ENCODE results near the gene GANAB.

Gene GANAB

GRCh38 chr11:62671608-62672389, 25.4 kb upstream of the GANAB start, which contains the start of the genes LBHD1 and UQCC3:
Gene LBHD1 (minus strand): TSS chr11:62672267. CDS start chr11:62670031, 2,236 bp downstream.
Gene UQCC3 (plus strand): TSS chr11:62671673. CDS start chr11:62671746, 73 bp downstream.
- Histone ChIP-seq H3K36me3 (peaks cover 51 to 67% (median 54%) of the 10 kb centered on the region in 11 experiments), H4K20me1 (peaks cover 0 to 59% (median 20%) of the 10 kb centered on the region in 11 experiments; a peak in 18 of 22 replicates), H3K4me1 (peaks cover 52 to 76% (median 69%) of the 10 kb centered on the region in 10 experiments), H3K4me2 (peak within 1 kb of the TSS; percentile 85 to 100 (median 93)), H3K27me3 (no peaks in the 10 kb centered on the region), H3K4me3 (peak within 1 kb of the TSS; percentile 63 to 89 (median 84)), H3K27ac (peak within 1 kb of the TSS; percentile 72 to 95 (median 89)), H3K9me3 (replicated peaks in 1 of 11) (no peaks in the 10 kb centered on the region), H3K9ac (peak within 1 kb of the TSS; percentile 85 to 96 (median 91))
- TF ChIP-seq Cebpa-rat (IDR thresholded peaks at IDR 0.05) = no peak

GRCh38 chr11:62671236-62671607, 24.8 kb upstream of the GANAB start:
- Histone ChIP-seq H3K9ac (peak overlapping the region; percentile 85 to 96 (median 91)), H3K9me3 (replicated peaks in 1 of 11) (no peaks in the 10 kb centered on the region), H3K4me3 (peak overlapping the region; percentile 63 to 89 (median 84)), H3K36me3 (peaks cover 49 to 67% (median 53%) of the 10 kb centered on the region in 11 experiments), H3K4me2 (peak overlapping the region; percentile 85 to 100 (median 93)), H3K4me1 (peaks cover 56 to 76% (median 69%) of the 10 kb centered on the region in 10 experiments), H3K27ac (peak overlapping the region; percentile 72 to 95 (median 89)), H3K27me3 (no peaks in the 10 kb centered on the region), H4K20me1 (peaks cover 0 to 59% (median 20%) of the 10 kb centered on the region in 11 experiments; a peak in 19 of 22 replicates)
- TF ChIP-seq Cebpa-rat (IDR thresholded peaks at IDR 0.05) = no peak

- no peaks in the 10 kb centered on the region for H3K9me3 ChIP-seq (replicated peaks in 1 of 11)
- peaks cover 33 to 55% (median 39%) of the 10 kb centered on the region in 11 experiments for H3K36me3 ChIP-seq
- H3K27me3 ChIP-seq = no peaks in the 10 kb centered on the region
- TF ChIP-seq Cebpa-rat (IDR thresholded peaks at IDR 0.05) = no peak
- peaks cover 60 to 75% (median 69%) of the 10 kb centered on the region in 10 experiments for H3K4me1 ChIP-seq
- H3K27ac ChIP-seq = peak overlapping the region in 8 of 11 experiments; percentile 72 to 95 (median 90); a peak in 8 of 22 replicates
- peak overlapping the region; percentile 19 to 96 (median 88); a peak in 18 of 22 replicates for H3K9ac ChIP-seq
- peak overlapping the region in 4 of 10 experiments; percentile 76 to 88 (median 80); a peak in 3 of 20 replicates for H3K4me3 ChIP-seq
- peak overlapping the region; percentile 85 to 100 (median 93) for H3K4me2 ChIP-seq
- H4K20me1 ChIP-seq = peaks cover 0 to 56% (median 25%) of the 10 kb centered on the region in 11 experiments; a peak in 19 of 22 replicates
These were observed 23.2 kb upstream of the GANAB start for GRCh38 chr11:62669420-62670161.

GRCh38 chr11:62667460-62667859, 21.0 kb upstream of the GANAB start:
- Histone ChIP-seq H3K9me3 (replicated peaks in 1 of 11) (no peaks in the 10 kb centered on the region), H4K20me1 (peaks cover 0 to 57% (median 27%) of the 10 kb centered on the region in 11 experiments; a peak in 19 of 22 replicates), H3K4me2 (peak overlapping the region; percentile 96 to 100 (median 98)), H3K27ac (peak overlapping the region in 8 of 11 experiments; percentile 20 to 94 (median 86); a peak in 9 of 22 replicates), H3K36me3 (peaks cover 23 to 44% (median 35%) of the 10 kb centered on the region in 11 experiments), H3K9ac (peak overlapping the region; percentile 36 to 98 (median 90); a peak in 20 of 22 replicates), H3K4me3 (peak overlapping the region; percentile 68 to 94 (median 83); a peak in 17 of 20 replicates), H3K4me1 (peaks cover 50 to 70% (median 68%) of the 10 kb centered on the region in 10 experiments), H3K27me3 (no peaks in the 10 kb centered on the region)
- no peak for TF ChIP-seq Cebpa-rat (IDR thresholded peaks at IDR 0.05)

GRCh38 chr11:62666259-62666926, 20.0 kb upstream of the GANAB start:
- Histone ChIP-seq H3K4me3 (peak overlapping the region; percentile 68 to 94 (median 83)), H3K27me3 (no peaks in the 10 kb centered on the region), H3K4me2 (peak overlapping the region; percentile 96 to 100 (median 98)), H3K9ac (peak overlapping the region; percentile 83 to 98 (median 90)), H3K27ac (peak overlapping the region; percentile 63 to 94 (median 87); a peak in 21 of 22 replicates), H3K36me3 (peaks cover 28 to 54% (median 45%) of the 10 kb centered on the region in 11 experiments), H3K4me1 (peaks cover 45 to 70% (median 68%) of the 10 kb centered on the region in 10 experiments), H4K20me1 (peaks cover 0 to 60% (median 27%) of the 10 kb centered on the region in 11 experiments; a peak in 19 of 22 replicates), H3K9me3 (replicated peaks in 1 of 11) (no peaks in the 10 kb centered on the region)
- TF ChIP-seq Cebpa-rat (IDR thresholded peaks at IDR 0.05) = no peak

GRCh38 chr11:62665599-62666258, 19.3 kb upstream of the GANAB start:
- no peak for TF ChIP-seq Cebpa-rat (IDR thresholded peaks at IDR 0.05)
- H3K9ac ChIP-seq = peak overlapping the region; percentile 83 to 98 (median 90)
- peaks cover 42 to 68% (median 65%) of the 10 kb centered on the region in 10 experiments for H3K4me1 ChIP-seq
- H3K9me3 ChIP-seq (replicated peaks in 1 of 11) = no peaks in the 10 kb centered on the region
- no peaks in the 10 kb centered on the region for H3K27me3 ChIP-seq
- H3K4me2 ChIP-seq = peak overlapping the region; percentile 96 to 100 (median 98)
- H4K20me1 ChIP-seq = peaks cover 0 to 58% (median 27%) of the 10 kb centered on the region in 11 experiments; a peak in 19 of 22 replicates
- peak overlapping the region; percentile 63 to 94 (median 87); a peak in 21 of 22 replicates for H3K27ac ChIP-seq
- H3K4me3 ChIP-seq = peak overlapping the region; percentile 68 to 94 (median 83)
- H3K36me3 ChIP-seq = peaks cover 28 to 61% (median 50%) of the 10 kb centered on the region in 11 experiments

- H3K4me3 ChIP-seq = peak within 1 kb of the TSS; percentile 68 to 94 (median 83)
- H3K27ac ChIP-seq = peak within 1 kb of the TSS; percentile 63 to 94 (median 87)
- no peak for TF ChIP-seq Cebpa-rat (IDR thresholded peaks at IDR 0.05)
- H3K4me1 ChIP-seq = peaks cover 36 to 62% (median 59%) of the 10 kb centered on the region in 10 experiments
- peaks cover 0 to 52% (median 27%) of the 10 kb centered on the region in 11 experiments; a peak in 19 of 22 replicates for H4K20me1 ChIP-seq
- no peaks in the 10 kb centered on the region for H3K9me3 ChIP-seq (replicated peaks in 1 of 11)
- H3K9ac ChIP-seq = peak within 1 kb of the TSS; percentile 83 to 98 (median 90)
- peak within 1 kb of the TSS; percentile 96 to 100 (median 98) for H3K4me2 ChIP-seq
- peaks cover 28 to 66% (median 54%) of the 10 kb centered on the region in 11 experiments for H3K36me3 ChIP-seq
- H3K27me3 ChIP-seq = no peaks in the 10 kb centered on the region
These were observed 18.7 kb upstream of the GANAB start, which contains the start of the genes C11orf98 and CSKMT for GRCh38 chr11:62665075-62665598. Gene C11orf98 (minus strand): TSS chr11:62665210. CDS start chr11:62665169, 41 bp downstream. Gene CSKMT (plus strand): TSS chr11:62665312. CDS start chr11:62665880, 568 bp downstream.
